Measurements from ENCODE around the gene CPHXL.

CPHXL gene

GRCh38 chr16:75726390-75726789 is at the start of gene CPHXL:
Gene CPHXL, minus strand, starts transcription at chr16:75726490. Its CDS starts 48 bp downstream, at chr16:75726442.
- no peak for DNase-seq (ENCODE audit: low spot score)

GRCh38 chr16:75774197-75774596 is 47.9 kb upstream of the CPHXL start:
- no peak for DNase-seq (ENCODE audit: low spot score)

GRCh38 chr16:75770051-75770450 is 43.8 kb upstream of the CPHXL start:
- no peak for DNase-seq (ENCODE audit: low spot score)

- DNase-seq (ENCODE audit: low spot score) = peak; percentile 66
These were observed 38.0 kb upstream of the CPHXL start for GRCh38 chr16:75764154-75764768.

GRCh38 chr16:75763204-75763603 is 36.9 kb upstream of the CPHXL start:
- DNase-seq (ENCODE audit: low spot score) = no peak

- DNase-seq (ENCODE audit: low spot score) = no peak
These were observed 36.5 kb upstream of the CPHXL start for GRCh38 chr16:75762746-75763145.

GRCh38 chr16:75761108-75761507 is 34.8 kb upstream of the CPHXL start:
- no peak for DNase-seq (ENCODE audit: low spot score)

- no peak for DNase-seq (ENCODE audit: low spot score)
These were observed 33.8 kb upstream of the CPHXL start for GRCh38 chr16:75760018-75760519.

GRCh38 chr16:75758215-75758614 is 31.9 kb upstream of the CPHXL start:
- DNase-seq (ENCODE audit: low spot score) = no peak

GRCh38 chr16:75754141-75754540 is 27.9 kb upstream of the CPHXL start:
- DNase-seq (ENCODE audit: low spot score) = no peak

GRCh38 chr16:75750528-75750927 is 24.2 kb upstream of the CPHXL start:
- no peak for DNase-seq (ENCODE audit: low spot score)

- DNase-seq (ENCODE audit: low spot score) = no peak
These were observed 20.1 kb upstream of the CPHXL start for GRCh38 chr16:75746359-75746758.

GRCh38 chr16:75745823-75746222 is 19.5 kb upstream of the CPHXL start:
- no peak for DNase-seq (ENCODE audit: low spot score)

- no peak for DNase-seq (ENCODE audit: low spot score)
These were observed 19.0 kb upstream of the CPHXL start for GRCh38 chr16:75745242-75745641.

GRCh38 chr16:75742424-75743047 is 16.2 kb upstream of the CPHXL start:
- DNase-seq (ENCODE audit: low spot score) = no peak

- no peak for DNase-seq (ENCODE audit: low spot score)
These were observed 7.3 kb upstream of the CPHXL start for GRCh38 chr16:75733305-75734211.

- no peak for DNase-seq (ENCODE audit: low spot score)
These were observed 6.6 kb upstream of the CPHXL start for GRCh38 chr16:75732871-75733270.

- no peak for DNase-seq (ENCODE audit: low spot score)
These were observed 931 bp upstream of the CPHXL start for GRCh38 chr16:75727221-75727620.

GRCh38 chr16:75718452-75718851 is 7.8 kb downstream of the CPHXL start:
- DNase-seq (ENCODE audit: low spot score) = no peak

- DNase-seq (ENCODE audit: low spot score) = no peak
These were observed 11.6 kb downstream of the CPHXL start for GRCh38 chr16:75714661-75715060.

- DNase-seq (ENCODE audit: low spot score) = no peak
These were observed 15.9 kb downstream of the CPHXL start for GRCh38 chr16:75710344-75710743.

- DNase-seq (ENCODE audit: low spot score) = no peak
These were observed 23.0 kb downstream of the CPHXL start for GRCh38 chr16:75703306-75703705.

- no peak for DNase-seq (ENCODE audit: low spot score)
These were observed 24.0 kb downstream of the CPHXL start for GRCh38 chr16:75702242-75702641.
